GM19025 (cell line): ENCODE measurements around the gene TIMM13.
"Not testable (repeated sequence)": the region's sequence is repeated elsewhere in the genome, so short reads cannot be mapped to it uniquely, and the experiment has no call there.

Experiments used
- ATAC-seq: cut with Tn5 transposase; IDR thresholded peaks from one replicate; pipeline ENCODE4 v1.9.1; 2021; ENCODE audit warnings: mild to moderate bottlenecking, low read depth, moderate library complexity; ENCODE audit not compliant: unreplicated experiment

The TIMM13 gene

DNA sequence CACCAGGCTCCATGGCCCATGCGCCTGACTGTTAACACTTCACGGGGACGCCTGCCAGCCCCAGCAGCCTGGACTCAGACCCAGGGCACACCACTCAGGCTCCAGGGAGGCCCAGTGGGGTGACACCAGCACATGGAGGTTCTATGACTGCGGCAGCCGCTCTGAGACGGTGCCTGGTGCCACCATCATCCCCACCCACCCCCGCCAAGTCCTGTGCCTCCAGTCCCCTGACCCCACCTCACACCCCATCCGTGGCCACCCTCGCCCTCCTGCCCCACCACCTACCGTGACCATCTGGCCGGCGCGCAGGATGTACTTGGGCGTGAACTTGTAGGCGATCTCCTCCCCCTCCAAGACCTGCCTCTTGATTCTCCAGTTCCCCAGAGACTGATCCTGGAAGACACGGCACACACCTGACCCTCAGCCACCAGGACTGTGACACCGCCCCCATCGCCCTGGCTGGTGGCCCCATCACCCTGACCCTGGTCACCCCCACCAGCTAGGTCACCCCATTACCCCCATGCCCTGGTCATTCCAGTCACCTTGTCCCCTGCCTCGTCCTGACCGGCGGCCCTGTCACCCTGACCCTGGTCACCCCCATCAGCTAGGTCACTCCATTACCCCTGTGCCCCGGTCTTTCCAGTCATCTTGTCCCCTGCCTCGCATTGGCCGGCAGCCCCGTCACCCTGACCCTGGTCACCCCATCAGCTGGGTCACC, 4.9 kb upstream of the TIMM13 start:
- ATAC-seq, result no peak

DNA sequence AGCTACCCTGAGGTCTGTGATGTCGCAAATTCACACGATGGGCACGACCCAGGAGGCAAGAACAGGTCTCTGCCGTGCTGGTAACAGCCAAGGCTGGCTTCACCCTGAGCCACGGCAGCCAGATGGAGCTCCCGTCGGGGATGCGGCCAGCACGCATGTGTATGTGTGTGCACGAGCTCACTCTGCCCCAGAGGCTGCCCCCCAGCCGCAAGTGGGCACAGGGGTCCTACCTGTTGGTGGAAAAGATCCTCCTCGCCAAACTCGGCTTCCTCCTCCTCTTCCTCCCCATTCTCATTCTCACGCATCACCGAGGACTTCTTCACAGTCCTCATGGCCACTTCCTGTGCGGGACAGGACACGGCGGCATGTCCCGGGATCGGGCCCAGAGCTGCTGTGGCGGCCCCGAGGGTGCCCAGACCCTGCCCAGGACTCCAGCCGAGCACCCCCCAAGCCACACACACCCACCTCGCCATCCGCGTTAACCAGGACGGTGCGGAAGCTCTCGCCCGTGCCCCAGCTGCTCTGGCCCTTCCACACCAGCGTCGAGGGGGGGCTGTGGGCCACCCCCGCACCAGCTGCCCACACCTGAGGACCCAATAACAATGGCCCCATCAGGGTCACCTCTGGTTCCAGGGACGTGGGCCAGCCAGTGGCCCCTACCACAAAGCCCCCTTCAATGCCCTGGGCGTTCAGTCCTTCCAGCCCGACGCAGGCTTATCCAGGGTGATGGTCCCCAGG, 4.1 kb upstream of the TIMM13 start:
- ATAC-seq, result no peak

DNA sequence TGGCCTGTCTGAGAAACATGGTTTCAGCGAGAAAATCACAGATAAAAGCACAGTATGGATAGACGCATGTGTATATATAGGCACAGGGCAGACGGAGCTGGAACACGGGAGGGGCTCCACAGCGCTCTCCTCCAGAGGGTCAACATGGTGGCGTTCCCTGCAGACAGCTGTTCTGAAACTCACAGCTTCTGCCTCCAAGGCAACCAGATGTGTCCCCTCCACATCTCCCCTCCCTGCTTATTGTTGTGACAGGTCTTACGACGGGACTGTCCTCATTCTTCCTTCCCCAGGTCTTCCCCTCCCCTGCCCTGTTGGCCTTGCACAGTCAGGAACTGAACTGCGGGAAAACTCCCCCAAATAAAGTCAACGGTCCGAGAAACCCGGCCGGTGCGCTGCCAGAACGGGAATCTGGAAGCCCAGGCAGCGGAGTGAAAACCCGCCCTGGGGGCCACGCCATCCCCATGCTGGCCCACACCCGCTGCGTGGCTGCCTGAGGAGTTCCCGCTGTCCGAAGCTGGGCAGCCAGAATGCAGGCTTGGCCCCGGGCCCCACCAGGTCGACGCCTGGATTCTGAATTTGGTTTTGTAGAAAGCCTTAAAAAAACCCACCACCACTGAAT, 2.6 kb upstream of the TIMM13 start:
- ATAC-seq, result no peak

DNA sequence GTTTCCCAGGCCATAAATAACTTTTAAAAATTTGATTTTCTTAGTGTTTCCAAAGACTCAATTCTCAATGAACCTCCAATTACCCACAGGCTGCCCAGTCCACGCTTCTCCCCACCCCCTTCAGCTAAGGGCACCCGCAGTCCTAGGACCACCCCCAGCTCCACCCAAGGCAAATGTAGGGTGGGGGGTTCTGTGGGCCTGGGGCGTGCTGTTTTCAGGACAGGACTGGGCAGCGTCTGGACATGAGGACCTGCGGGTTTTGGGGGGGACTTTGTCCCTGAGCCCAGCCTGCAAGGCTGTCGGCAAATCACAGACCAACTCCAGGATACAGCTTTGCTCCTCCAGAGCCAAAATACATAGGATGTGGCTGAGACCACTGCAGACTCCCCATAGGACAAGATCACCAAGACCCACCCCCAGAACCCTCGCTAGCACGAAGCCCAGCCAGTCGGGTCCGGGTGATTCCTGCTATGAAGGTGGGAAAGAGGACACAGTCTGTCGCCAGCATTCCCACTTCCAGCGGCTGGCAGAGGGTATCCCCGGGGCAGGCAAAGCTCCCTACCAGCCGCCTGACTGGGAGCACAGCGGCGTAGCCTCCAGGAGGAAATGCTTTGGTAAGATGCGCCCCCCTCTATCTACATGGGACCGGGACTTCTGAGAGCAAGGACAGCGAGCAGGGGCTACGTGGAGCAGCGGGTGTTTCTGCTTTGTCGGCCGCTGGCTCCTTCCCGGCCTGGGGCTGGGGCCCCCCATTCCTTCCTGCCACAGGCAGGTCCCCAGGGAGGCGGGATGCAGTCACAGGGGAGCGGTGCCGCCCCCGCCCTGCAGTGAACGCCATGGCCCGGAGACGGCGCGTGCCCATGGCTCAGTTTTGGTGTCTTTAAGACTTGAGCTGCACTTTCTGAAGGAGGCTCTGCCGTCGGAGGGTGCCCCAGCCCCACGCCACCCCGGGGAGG, 1.6 kb upstream of the TIMM13 start:
- ATAC-seq, result no peak

DNA sequence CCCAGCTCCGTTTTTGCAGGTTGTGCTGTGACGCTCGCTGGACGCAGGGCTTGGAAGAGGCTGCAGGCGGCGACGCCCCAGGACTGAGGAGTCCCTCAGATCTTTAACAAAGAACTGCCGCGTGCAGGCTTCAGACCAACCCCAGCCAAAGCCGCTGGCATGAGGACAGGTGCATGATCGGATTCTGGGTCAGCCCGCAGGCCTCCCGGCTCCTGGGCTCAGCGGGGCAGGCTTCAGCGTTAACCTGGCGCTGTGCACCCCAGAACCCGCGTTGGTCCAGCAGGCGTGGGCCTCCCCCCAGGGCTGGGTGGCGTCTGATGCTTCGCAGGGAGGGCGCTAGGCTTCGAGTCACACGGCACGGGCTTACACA, 920 bp upstream of the TIMM13 start:
- no peak for ATAC-seq

DNA sequence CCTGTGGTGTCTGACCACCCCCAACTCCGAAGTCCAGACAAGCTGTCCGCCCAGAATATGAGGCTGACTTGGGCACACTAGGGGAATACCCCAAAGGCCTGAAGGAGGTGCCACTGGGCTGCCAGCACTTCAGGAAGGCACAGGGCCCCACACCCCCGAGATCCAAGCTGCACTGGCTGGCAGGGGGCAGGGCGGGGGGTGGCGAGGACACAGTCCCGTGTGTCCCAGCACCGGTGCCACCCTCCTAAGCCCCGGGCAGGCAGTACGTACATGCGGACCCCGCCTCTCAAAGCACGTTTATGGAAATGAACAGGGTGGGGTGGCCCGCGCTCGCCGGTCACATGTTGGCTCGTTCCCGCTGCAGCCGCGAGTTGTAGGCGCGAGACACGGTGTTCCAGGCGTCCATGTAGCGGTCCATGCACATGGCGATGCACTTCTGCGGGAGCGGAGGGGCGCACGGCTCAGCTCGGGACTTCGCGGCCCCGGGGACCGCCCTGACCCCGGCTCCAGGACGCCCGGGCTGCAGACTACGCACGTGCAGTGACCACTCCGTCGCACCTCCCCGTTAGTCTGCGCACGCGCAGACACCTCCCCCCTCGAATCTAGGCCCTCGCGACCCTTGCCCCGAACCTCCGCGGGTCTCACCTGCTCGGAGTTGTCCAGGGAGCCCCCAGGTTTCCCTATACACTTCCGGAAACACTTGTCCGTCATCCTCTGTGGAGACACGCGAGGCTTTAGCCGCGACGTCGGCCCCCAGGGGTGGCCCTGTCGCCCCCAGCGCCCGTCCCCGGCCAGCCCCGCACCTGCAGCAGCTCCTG, 566 bp downstream of the TIMM13 start:
- no peak for ATAC-seq

DNA sequence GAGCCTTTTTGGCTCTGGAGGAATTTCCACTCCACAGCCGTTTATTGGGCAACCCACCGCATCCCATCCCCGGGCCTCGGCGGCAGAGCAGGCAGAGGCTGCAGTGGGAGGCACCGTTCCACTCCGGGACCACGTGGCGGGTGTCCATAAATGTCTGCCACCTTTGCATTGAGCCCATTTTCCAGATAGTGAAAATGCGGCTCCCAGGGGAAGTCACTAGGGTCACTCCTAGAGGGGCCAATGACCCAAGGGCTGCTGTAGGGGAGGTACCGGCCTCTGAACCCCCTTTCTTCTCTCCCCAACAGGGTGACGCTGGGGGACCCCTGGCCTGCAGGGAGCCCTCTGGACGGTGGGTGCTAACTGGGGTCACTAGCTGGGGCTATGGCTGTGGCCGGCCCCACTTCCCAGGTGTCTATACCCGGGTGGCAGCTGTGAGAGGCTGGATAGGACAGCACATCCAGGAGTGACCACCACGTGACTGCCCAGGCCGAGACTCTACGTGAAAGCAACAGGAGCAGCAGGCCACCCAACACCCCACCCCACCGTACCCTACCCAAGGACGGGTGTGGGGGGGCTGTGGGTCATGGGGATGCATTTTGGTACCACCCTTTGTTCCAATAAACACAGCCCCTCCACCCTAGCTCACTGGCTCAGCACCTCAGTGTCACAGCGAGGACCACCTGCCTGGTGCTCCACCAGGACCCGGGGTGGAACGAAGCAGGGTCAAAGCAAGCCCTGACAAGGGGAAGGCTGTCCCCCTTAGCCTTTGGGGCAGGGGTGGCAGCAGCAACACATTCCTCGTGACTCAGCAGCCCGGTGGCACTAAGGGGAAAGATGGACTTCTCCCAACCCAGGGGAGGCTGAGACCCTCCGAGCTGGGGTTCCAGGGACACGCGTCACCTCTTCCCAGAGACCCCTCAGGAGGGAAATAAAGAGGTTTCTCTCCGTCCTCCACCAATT, 1.5 kb downstream of the TIMM13 start:
- ATAC-seq, result no peak

DNA sequence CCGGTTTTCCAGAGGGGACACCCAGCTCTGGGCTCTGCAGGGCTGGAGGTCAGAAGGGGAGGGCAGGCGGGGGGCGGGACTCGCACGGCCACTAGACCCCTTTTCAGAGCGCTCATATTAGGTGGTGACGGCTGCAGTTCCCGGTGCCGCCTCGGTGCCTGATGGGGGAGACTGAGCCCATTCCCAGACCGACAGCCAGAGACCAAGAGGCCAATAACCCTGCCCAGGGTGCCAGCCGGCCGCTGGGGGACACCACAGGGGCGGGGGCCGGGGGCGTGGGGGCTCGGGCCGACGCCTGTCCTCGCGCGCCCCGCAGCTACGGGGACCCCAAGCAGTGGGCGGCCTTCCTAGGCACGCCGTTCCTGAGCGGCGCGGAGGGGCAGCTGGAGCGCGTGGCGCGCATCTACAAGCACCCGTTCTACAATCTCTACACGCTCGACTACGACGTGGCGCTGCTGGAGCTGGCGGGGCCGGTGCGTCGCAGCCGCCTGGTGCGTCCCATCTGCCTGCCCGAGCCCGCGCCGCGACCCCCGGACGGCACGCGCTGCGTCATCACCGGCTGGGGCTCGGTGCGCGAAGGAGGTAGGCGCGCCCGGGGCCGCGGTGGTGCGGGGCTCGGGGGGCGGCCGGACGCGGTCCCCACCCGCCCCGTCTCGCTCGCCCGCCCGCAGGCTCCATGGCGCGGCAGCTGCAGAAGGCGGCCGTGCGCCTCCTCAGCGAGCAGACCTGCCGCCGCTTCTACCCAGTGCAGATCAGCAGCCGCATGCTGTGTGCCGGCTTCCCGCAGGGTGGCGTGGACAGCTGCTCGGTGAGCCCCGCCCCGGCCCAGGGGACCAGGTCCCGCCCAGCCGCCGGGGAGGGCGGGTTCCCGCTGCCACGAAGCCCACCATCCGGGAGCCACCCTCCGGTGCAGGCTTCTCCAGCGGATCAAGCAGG, 2.4 kb downstream of the TIMM13 start:
- no peak for ATAC-seq

DNA sequence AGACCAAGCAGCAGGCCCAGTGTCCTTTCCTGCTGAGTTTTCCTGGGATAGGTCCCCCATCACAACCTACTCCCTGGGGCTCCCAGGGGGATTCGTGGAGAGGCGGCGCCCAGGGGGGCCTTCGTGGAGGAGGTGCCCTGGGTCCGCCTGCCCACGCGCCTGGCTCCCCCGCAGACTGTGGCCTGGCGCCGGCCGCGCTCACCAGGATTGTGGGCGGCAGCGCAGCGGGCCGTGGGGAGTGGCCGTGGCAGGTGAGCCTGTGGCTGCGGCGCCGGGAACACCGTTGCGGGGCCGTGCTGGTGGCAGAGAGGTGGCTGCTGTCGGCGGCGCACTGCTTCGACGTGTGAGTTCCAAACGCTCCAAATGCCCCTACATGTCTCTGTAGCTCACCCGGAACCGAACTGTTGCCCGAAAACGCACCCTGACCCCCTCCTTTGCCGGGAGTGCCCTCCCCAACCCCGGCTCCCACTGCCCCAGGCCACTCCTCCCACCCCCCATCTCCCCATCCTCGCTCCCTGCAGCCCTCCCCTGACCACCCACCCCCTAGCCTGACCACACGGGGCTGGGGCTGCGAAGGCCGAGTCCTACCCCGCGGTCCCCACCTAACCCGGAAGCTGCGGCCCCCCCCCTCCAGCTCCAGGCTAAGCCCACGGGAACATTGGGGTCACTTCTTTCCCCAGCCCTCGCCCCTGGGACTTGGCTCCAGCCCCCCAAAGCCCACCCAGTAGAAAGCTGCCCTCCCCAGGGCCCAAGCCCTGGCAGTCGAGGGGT, 3.3 kb downstream of the TIMM13 start:
- ATAC-seq, result no peak

DNA sequence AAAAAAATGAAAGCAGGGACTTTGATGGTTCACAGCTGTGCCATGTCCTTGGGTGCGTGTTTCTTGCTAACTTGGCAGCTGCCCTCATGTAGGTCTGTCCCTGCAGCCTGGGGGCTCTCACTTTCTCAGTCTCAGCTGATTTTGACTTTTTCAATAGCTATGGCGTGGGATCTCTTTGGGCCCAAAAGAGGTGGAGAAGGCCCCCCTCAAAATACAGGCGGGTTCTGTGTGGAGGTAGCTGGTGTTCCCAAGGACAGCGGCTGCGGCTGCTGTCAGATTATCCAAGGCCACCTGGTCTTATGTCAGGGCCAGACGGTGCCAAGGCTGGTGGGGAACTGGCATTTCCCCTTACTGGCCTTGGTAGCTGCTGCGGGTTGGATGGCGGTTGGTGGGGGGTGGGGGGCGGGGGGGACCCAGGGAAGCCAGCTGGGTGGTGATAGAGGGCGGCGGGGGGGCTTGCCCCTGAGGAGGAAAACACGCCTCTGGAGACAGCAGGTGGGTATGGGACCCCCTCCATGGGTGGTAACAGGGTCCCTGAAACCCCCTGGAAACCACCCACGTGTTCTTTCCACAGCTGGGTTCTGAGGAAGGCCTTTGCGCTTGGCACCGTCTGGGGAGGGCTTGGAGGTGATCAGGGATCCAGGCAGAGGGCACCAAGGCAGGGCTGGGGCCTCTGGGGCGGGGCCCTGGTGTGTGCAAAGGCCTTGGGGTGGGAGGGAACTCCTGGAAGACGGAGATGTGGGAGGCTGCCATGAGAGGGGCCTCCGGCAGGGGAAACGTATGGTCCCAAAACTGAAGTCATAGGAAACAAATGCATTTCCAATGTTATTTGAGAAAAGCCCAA, 4.1 kb downstream of the TIMM13 start:
- no peak for ATAC-seq

DNA sequence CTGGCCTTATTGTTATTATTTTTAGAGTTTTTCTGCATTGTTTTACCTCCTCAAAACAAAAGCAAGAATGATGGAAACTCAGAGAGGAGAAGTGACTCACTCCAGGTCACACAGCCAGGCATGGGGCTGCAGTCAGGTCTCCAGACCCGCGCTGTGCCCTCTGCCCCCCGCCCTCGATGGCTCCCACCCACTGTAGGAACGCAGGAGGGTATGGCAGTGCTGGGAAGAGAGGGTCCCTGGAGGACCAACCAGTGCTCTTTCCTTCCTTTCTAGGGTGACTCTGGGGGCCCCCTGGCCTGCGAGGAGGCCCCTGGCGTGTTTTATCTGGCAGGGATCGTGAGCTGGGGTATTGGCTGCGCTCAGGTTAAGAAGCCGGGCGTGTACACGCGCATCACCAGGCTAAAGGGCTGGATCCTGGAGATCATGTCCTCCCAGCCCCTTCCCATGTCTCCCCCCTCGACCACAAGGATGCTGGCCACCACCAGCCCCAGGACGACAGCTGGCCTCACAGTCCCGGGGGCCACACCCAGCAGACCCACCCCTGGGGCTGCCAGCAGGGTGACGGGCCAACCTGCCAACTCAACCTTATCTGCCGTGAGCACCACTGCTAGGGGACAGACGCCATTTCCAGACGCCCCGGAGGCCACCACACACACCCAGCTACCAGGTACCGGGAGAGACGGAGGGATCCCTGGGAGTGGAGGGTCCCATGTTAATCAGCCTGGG, 5.6 kb downstream of the TIMM13 start:
- no peak for ATAC-seq

DNA sequence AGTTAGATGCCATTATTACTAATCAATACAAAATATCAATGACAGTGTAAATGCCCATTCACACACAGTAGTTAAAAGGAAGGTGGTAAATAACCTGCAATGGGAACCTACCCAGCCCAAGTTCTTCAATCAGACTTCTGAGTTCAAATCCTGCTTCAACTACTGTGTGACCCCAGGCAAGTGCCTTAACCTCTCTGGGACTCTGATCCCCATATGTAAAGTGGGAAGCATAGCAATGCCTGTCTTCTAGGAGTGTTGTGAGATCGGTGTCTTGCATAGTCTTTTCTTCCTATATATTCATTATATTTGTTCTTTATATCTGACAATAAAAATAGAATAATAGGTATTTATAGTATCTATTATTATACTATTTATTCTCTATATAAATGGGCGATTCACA, 6.9 kb downstream of the TIMM13 start:
- no peak for ATAC-seq

DNA sequence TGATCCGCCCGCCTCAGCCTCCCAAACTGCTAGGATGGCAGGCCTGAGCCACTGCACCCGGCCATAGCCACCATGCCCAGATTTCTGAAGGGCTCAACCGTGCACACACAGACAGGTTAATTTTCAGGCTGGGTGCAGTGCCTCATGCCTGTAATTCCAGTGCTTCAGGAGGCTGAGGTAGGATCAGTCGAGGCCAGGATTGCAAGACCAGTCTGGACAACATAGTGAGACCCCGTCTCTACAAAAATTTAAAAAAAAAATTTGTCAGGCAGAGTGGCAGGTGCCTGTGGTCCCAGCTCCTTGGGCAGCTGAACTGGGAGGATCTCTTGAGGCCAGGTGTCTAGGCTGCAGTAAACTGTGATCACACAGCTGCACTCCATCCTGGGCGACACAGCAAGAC, 7.6 kb downstream of the TIMM13 start:
- no peak for ATAC-seq

DNA sequence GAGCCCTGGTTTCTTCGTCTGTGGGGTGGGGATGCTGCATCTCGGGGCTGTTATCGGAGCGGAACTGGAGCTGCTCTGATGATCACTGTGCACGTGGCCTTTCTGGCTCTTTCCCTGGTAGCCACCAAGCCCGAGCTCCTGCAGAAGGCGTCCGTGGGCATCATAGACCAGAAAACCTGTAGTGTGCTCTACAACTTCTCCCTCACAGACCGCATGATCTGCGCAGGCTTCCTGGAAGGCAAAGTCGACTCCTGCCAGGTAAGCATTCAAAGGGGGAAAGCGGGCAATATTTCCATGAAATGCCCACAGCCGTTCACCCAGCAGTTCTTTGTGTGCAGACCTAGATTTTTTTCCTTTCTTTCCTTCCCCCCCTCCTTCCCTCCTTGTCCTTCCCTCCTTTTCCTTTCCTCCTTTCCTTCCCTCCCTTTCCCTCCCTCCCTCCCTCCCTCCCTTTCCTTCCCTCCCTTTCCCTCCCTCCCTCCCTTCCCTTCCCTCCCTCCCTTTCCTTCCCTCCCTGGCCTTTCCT, 9.4 kb downstream of the TIMM13 start:
- no peak for ATAC-seq

DNA sequence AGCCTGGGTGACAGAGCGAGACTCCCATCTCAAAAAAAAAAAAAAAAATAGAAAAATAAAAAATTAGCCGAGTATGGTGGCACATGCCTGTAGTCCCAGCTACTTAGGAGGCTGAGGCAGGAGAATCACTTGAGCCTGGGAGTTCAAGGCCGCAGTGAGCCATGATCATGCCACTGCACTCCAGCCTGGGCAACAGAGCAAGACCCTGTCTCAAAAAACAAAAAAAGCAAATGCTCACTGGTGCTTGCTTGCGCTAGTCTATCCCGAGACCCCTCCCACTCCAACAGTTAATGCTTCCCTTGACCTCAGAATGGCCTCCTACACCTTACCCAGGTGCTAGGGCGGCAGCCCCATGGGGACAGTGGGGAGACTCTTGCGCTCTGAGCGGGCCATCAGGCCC, 9.9 kb downstream of the TIMM13 start:
- ATAC-seq, result not testable (repeated sequence)
